ENCODE results near the gene LRRK2.
A peak's percentile ranks its signal among the peaks of the same experiment; 100 is the strongest.
"Not testable (repeated sequence)": the region's sequence is repeated elsewhere in the genome, so short reads cannot be mapped to it uniquely, and the experiment has no call there.

DNA sequence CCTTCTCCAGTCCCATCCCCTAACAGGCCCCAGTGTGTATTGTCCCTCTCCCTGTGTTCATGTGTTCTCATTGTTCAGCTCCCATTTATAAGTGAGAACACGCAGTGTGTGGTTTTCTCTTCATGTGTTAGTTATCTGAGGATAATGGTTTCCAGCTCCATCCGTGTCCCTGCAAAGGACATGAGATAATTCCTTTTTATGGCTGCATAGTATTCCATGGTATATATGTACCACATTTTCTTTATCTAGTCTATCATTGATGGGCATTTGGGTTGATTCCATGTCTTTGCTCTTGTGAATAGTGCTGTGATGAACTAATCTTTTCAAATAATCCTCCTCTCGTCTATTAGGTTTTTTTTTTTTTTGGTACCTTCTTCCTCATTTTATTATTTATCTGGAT lies 25.9 kb downstream of the LRRK2 start:
- TF ChIP-seq ZNF565 (CRISPR knock-in tag; conservative IDR thresholded peaks at IDR 0.05; ENCODE audit: low read depth); ARNTL (CRISPR knock-in tag; IDR thresholded peaks at IDR 0.05; ENCODE audit: borderline replicate concordance, low read depth); RARB (CRISPR knock-in tag; IDR thresholded peaks at IDR 0.05); ZFP3 (CRISPR knock-in tag; IDR thresholded peaks at IDR 0.05); TOX (CRISPR knock-in tag; IDR thresholded peaks at IDR 0.05; ENCODE audit: borderline replicate concordance): not testable (repeated sequence)
- TF ChIP-seq, protein P1, sequence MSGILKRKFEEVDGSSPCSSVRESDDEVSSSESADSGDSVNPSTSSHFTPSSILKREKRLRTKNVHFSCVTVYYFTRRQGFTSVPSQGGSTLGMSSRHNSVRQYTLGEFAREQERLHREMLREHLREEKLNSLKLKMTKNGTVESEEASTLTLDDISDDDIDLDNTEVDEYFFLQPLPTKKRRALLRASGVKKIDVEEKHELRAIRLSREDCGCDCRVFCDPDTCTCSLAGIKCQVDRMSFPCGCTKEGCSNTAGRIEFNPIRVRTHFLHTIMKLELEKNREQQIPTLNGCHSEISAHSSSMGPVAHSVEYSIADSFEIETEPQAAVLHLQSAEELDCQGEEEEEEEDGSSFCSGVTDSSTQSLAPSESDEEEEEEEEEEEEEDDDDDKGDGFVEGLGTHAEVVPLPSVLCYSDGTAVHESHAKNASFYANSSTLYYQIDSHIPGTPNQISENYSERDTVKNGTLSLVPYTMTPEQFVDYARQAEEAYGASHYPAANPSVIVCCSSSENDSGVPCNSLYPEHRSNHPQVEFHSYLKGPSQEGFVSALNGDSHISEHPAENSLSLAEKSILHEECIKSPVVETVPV (CRISPR knock-in tag; IDR thresholded peaks at IDR 0.05): not testable (repeated sequence)
- TF ChIP-seq, protein P2, sequence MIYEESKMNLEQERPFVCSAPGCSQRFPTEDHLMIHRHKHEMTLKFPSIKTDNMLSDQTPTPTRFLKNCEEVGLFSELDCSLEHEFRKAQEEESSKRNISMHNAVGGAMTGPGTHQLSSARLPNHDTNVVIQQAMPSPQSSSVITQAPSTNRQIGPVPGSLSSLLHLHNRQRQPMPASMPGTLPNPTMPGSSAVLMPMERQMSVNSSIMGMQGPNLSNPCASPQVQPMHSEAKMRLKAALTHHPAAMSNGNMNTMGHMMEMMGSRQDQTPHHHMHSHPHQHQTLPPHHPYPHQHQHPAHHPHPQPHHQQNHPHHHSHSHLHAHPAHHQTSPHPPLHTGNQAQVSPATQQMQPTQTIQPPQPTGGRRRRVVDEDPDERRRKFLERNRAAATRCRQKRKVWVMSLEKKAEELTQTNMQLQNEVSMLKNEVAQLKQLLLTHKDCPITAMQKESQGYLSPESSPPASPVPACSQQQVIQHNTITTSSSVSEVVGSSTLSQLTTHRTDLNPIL (CRISPR knock-in tag; IDR thresholded peaks at IDR 0.05; ENCODE audit: low read depth): not testable (repeated sequence)
- TF ChIP-seq ZNF8 (CRISPR knock-in tag; IDR thresholded peaks at IDR 0.05): 0 out of 2 replicates have a peak, but pooled peaks have one; percentile 50
- TF ChIP-seq, protein P3, sequence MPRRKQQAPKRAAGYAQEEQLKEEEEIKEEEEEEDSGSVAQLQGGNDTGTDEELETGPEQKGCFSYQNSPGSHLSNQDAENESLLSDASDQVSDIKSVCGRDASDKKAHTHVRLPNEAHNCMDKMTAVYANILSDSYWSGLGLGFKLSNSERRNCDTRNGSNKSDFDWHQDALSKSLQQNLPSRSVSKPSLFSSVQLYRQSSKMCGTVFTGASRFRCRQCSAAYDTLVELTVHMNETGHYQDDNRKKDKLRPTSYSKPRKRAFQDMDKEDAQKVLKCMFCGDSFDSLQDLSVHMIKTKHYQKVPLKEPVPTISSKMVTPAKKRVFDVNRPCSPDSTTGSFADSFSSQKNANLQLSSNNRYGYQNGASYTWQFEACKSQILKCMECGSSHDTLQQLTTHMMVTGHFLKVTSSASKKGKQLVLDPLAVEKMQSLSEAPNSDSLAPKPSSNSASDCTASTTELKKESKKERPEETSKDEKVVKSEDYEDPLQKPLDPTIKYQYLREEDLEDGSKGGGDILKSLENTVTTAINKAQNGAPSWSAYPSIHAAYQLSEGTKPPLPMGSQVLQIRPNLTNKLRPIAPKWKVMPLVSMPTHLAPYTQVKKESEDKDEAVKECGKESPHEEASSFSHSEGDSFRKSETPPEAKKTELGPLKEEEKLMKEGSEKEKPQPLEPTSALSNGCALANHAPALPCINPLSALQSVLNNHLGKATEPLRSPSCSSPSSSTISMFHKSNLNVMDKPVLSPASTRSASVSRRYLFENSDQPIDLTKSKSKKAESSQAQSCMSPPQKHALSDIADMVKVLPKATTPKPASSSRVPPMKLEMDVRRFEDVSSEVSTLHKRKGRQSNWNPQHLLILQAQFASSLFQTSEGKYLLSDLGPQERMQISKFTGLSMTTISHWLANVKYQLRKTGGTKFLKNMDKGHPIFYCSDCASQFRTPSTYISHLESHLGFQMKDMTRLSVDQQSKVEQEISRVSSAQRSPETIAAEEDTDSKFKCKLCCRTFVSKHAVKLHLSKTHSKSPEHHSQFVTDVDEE (CRISPR knock-in tag; IDR thresholded peaks at IDR 0.05): not testable (repeated sequence)
